Measurements from ENCODE around the gene SH3RF3. TPM values are rescaled to one million over a fixed set of nuclear protein-coding genes. Genes with fewer than 3 reads are reported as not detected.
"Not testable (repeated sequence)": the region's sequence is repeated elsewhere in the genome, so short reads cannot be mapped to it uniquely, and the experiment has no call there.

SH3RF3 gene
- total RNA-seq, 1 experiment from 2014 or later, result not detected

- CTCF ChIA-PET; H2AFZ ChIP-seq (ENCODE audit: low read depth, low read length, poor library complexity, severe bottlenecking); H3K9me3 ChIP-seq (ENCODE audit: control insufficient read depth in 1 of 2, insufficient read depth in 1 of 2, low read depth in 1 of 2, low read length in 2 of 2); H4K20me1 ChIP-seq (ENCODE audit: insufficient read depth); H3K4me2 ChIP-seq (ENCODE audit: low read length); H3K4me3 ChIP-seq (replicated peaks in 1 of 2; ENCODE audit: low read depth in 1 of 2, low read length in 2 of 2); H3K4me1 ChIP-seq (ENCODE audit: control insufficient read depth in 1 of 2, insufficient read depth in 2 of 2, low read length in 2 of 2); BruUV-seq (replicated peaks); H3K36me3 ChIP-seq (ENCODE audit: control insufficient read depth in 1 of 2, insufficient read depth in 2 of 2, low read length in 2 of 2); H3K9ac ChIP-seq (ENCODE audit: low read length); H3K27ac ChIP-seq (ENCODE audit: low read depth, low read length); RAD21 ChIA-PET (ENCODE audit: low non-redundant PET in 1 of 2, low total read pairs in 2 of 2, uncharacterized antibody in 2 of 2, unreplicated experiment in 2 of 2); H3K79me2 ChIP-seq (ENCODE audit: insufficient read depth, low read length); ATAC-seq; POLR2A ChIA-PET; intact Hi-C loops (cut with micrococcal nuclease); H3K9me2 ChIP-seq (ENCODE audit: insufficient read depth); DNase-seq (ENCODE audit: low read depth, low spot score): not testable (repeated sequence)
- peaks cover 12% of the 10 kb centered on the region; the same call in 1 of the 2 replicates for H3K27me3 ChIP-seq (ENCODE audit: insufficient read depth, low read length)
These were observed 92.3 kb downstream of the SH3RF3 start for GRCh38 chr2:109221316-109221715.

GRCh38 chr2:109222422-109222821 is 93.4 kb downstream of the SH3RF3 start:
- Histone ChIP-seq H3K79me2 (ENCODE audit: insufficient read depth, low read length) (no peaks in the 10 kb centered on the region), H3K9ac (ENCODE audit: low read length) (no peak overlapping the region), H3K4me2 (ENCODE audit: low read length) (no peak overlapping the region), H3K4me1 (ENCODE audit: control insufficient read depth in 1 of 2, insufficient read depth in 2 of 2, low read length in 2 of 2) (peaks cover 0 to 2% of the 10 kb centered on the region in 2 experiments; a peak in 1 of 4 replicates), H3K4me3 (replicated peaks in 1 of 2; ENCODE audit: low read depth in 1 of 2, low read length in 2 of 2) (no peak overlapping the region), H3K36me3 (ENCODE audit: control insufficient read depth in 1 of 2, insufficient read depth in 2 of 2, low read length in 2 of 2) (no peaks in the 10 kb centered on the region), H3K9me3 (ENCODE audit: control insufficient read depth in 1 of 2, insufficient read depth in 1 of 2, low read depth in 1 of 2, low read length in 2 of 2) (no peaks in the 10 kb centered on the region), H2AFZ (ENCODE audit: low read depth, low read length, poor library complexity, severe bottlenecking) (no peak overlapping the region), H3K27ac (ENCODE audit: low read depth, low read length) (no peak overlapping the region), H3K9me2 (ENCODE audit: insufficient read depth) (no peaks in the 10 kb centered on the region), H3K27me3 (ENCODE audit: insufficient read depth, low read length) (peaks cover 12% of the 10 kb centered on the region; the same call in 1 of the 2 replicates), H4K20me1 (ENCODE audit: insufficient read depth) (no peaks in the 10 kb centered on the region)
- ATAC-seq (no peak), DNase-seq (ENCODE audit: low read depth, low spot score) (no peak)
- ChIA-PET RAD21 (ENCODE audit: low non-redundant PET in 1 of 2, low total read pairs in 2 of 2, uncharacterized antibody in 2 of 2, unreplicated experiment in 2 of 2) (no interaction called here), CTCF (no interaction called here), POLR2A (no interaction called here)
- no peak for TF ChIP-seq SP1 (IDR thresholded peaks at IDR 0.05; ENCODE audit: low read depth)
- no peak for TF ChIP-seq JUND (IDR thresholded peaks at IDR 0.05)
- TF ChIP-seq REST (IDR thresholded peaks at IDR 0.05; ENCODE audit: low read depth), result no peak
- no peak for TF ChIP-seq ZFX (IDR thresholded peaks at IDR 0.05)
- no peak for TF ChIP-seq EZH2 (IDR thresholded peaks at IDR 0.05)
- TF ChIP-seq FOSL1 (IDR thresholded peaks at IDR 0.05; ENCODE audit: low read depth), result no peak
- TF ChIP-seq POLR2A (IDR thresholded peaks at IDR 0.05; ENCODE audit: borderline replicate concordance, extremely low read depth, insufficient read depth, insufficient read length), result no peak
- TF ChIP-seq EGR1 (IDR thresholded peaks at IDR 0.05; ENCODE audit: low read depth), result no peak
- no peak for TF ChIP-seq ELF1 (IDR thresholded peaks at IDR 0.05; ENCODE audit: borderline replicate concordance, low read depth)
- no peak for TF ChIP-seq POLR2AphosphoS5 (IDR thresholded peaks at IDR 0.05; ENCODE audit: low read depth, low read length)
- no TSS peak for BruUV-seq (replicated peaks)
- intact Hi-C loops (cut with micrococcal nuclease), result no loop called here

Data from HCT116 (cell line).